HepG2 (cell line): Measurements from ENCODE around the gene ZNF394. TPM values are rescaled to one million over a fixed set of nuclear protein-coding genes. Genes with fewer than 3 reads are reported as not detected.

Source experiments
- ATAC-seq: fragments of 200-7000 bp; cut with Tn5 transposase; 3 replicates; pipeline ENCODE4 v1.9.1; 2020; ENCODE audit warnings: mild to moderate bottlenecking, moderate library complexity
- BruUV-seq: library from RNA; stranded (reverse); fragments of 400-500 nt; replicated peaks from 2 replicates; lab custom pipeline; 2021; lab: Mats Ljungman, UMichigan
- CTCF ChIA-PET: fragments of 300-600 bp; formaldehyde crosslinking; extraction: SDS; loops from one replicate; lab custom pipeline; 2021; ENCODE audit warnings: low total read pairs, inconsistent platforms, low intra/inter-chr PET ratio; lab: Yijun Ruan, JAX
- POLR2A ChIA-PET: fragments of 350-600 bp; sonication (Branson Sonifier 250); formaldehyde crosslinking; loops from one replicate; lab custom pipeline; 2020; ENCODE audit warnings: antibody characterized with exemption, inconsistent platforms; lab: Yijun Ruan, JAX
- DNase-seq: peaks from one replicate; pipeline ENCODE4 v3.0.0-alpha.2; 2015; ENCODE audit warnings: low spot score
- FAIRE-seq: peaks from 3 replicates; lab custom pipeline; 2011; peaks lifted over from hg19 to GRCh38; lab: Jason Lieb, UNC
- H2AFZ ChIP-seq: one replicate; pipeline ENCODE4 v1.6.1; 2011; ENCODE audit warnings: low read length, inconsistent platforms
- H3K27ac ChIP-seq: fragments of 300-600 bp; 3 replicates; pipeline ENCODE4 v1.8.0; 2011; ENCODE audit warnings: mixed run types, mild to moderate bottlenecking, mixed read lengths, low read length, inconsistent platforms; ENCODE audit not compliant: insufficient read depth; ENCODE audit errors: extremely low read length
- H3K27me3 ChIP-seq, 2 experiments: fragments of 200-600 bp in 1 of 2; 2 replicates in 1 of 2; 3 replicates in 1 of 2; pipeline versions ENCODE4 v1.6.0 to v1.8.0; 2011; ENCODE audit warnings: low read length in 2 of 2, mild to moderate bottlenecking in 2 of 2, moderate library complexity in 2 of 2, inconsistent platforms in 1 of 2; ENCODE audit not compliant: insufficient read depth in 2 of 2, control insufficient read depth in 1 of 2
- H3K36me3 ChIP-seq, 2 experiments: fragments of 200-600 bp in 1 of 2; replicated peaks in 1 of 2; 2 replicates in 1 of 2; 3 replicates in 1 of 2; pipeline versions ENCODE4 v1.5.1 to v1.8.0; 2011; ENCODE audit warnings: low read length in 2 of 2, inconsistent platforms in 1 of 2; ENCODE audit not compliant: insufficient read depth in 2 of 2, control insufficient read depth in 1 of 2
- H3K4me1 ChIP-seq: 2 replicates; pipeline ENCODE4 v1.5.1; 2012; ENCODE audit warnings: low read length, inconsistent platforms; ENCODE audit not compliant: insufficient read depth
- H3K4me2 ChIP-seq: 2 replicates; pipeline ENCODE4 v1.6.0; 2011; ENCODE audit warnings: low read depth, low read length, inconsistent platforms
- H3K4me3 ChIP-seq, 3 experiments: fragments of 200-600 bp in 1 of 3; sonication (generic), shearing (Covaris generic) in 1 of 3; replicated peaks in 1 of 3; 2 replicates each; pipeline ENCODE4 v1.5.1; 2011 to 2016; ENCODE audit warnings: low read length in 3 of 3, inconsistent platforms in 2 of 3, low read depth in 2 of 3, mild to moderate bottlenecking in 2 of 3, control low read depth in 1 of 3, mixed read lengths in 1 of 3; ENCODE audit not compliant: insufficient read depth in 1 of 3
- H3K79me2 ChIP-seq: one replicate; pipeline ENCODE4 v1.6.1; 2011; ENCODE audit warnings: low read length, inconsistent platforms; ENCODE audit not compliant: insufficient read depth
- H3K9ac ChIP-seq: 2 replicates; pipeline ENCODE4 v1.6.0; 2011; ENCODE audit warnings: mild to moderate bottlenecking, low read depth, low read length, inconsistent platforms; ENCODE audit not compliant: insufficient read depth
- H3K9me3 ChIP-seq: 2 replicates; pipeline ENCODE4 v1.5.1; 2012; ENCODE audit warnings: mild to moderate bottlenecking, low read length
- H4K20me1 ChIP-seq: 2 replicates; pipeline ENCODE4 v1.6.0; 2011; ENCODE audit warnings: inconsistent platforms, mild to moderate bottlenecking, low read length, moderate library complexity; ENCODE audit not compliant: insufficient read depth
- DZIP1 ChIP-seq: sonication (generic); formaldehyde crosslinking; IDR thresholded peaks from 2 replicates; pipeline ENCODE4 v1.5.0; 2020; ENCODE audit warnings: mild to moderate bottlenecking, missing genetic modification reagents
- GABPB1 ChIP-seq: IDR thresholded peaks from 2 replicates; pipeline ENCODE4 v1.6.1; 2016; ENCODE audit warnings: mild to moderate bottlenecking, missing genetic modification reagents, moderate library complexity, missing compliant biosample characterization
- POLR2A ChIP-seq, 2 experiments: IDR thresholded peaks; 2 replicates each; pipeline ENCODE4 v1.6.1; 2011; ENCODE audit warnings: low read depth in 2 of 2, low read length in 2 of 2, mild to moderate bottlenecking in 1 of 2, moderate library complexity in 1 of 2; ENCODE audit not compliant: insufficient read depth in 1 of 2
- ZBTB20 ChIP-seq: sonication (generic); formaldehyde crosslinking; IDR thresholded peaks from 2 replicates; pipeline ENCODE4 v1.8.1; 2023; ENCODE audit warnings: missing genetic modification reagents, low read depth, mild to moderate bottlenecking, borderline replicate concordance
- ZFP82 ChIP-seq: sonication (generic); formaldehyde crosslinking; IDR thresholded peaks from 2 replicates; pipeline ENCODE4 v1.5.1; 2020; ENCODE audit warnings: mild to moderate bottlenecking, missing genetic modification reagents, borderline replicate concordance
- WGBS: methylation state at CpG from one replicate; pipeline ENCODE4 v1.1.6; 2017; ENCODE audit warnings: low lambda C conversion rate; 5-methylcytosine and 5-hydroxymethylcytosine counted together
- in situ Hi-C: cut with HindIII; loops from 2 replicates; pipeline ENCODE4 v1.10.0; 2017; ENCODE audit warnings: low pct_unique_long_range_greater_than_20kb; ENCODE audit not compliant: extremely low pct_ligation_motif_present
- intact Hi-C: fragments of 100-400 bp; cut with micrococcal nuclease; formaldehyde crosslinking; loops from one replicate; pipeline ENCODE4 v1.10.0; 2022; ENCODE audit not compliant: unreplicated experiment
- polyA plus RNA-seq, 8 experiments: library from polyadenylated mRNA; depleted of rRNA in 3 of 8; stranded (reverse) in 7 of 8; unstranded in 1 of 8; fragments of >200 nt; fragmentation: Illumina TruSeq in 4 of 8; extraction: Trizol in 4 of 8; gene quantifications; 2 replicates each; pipeline versions ENCODE4 v1.2.1 to v1.2.3, GENCODE V29; 2011 to 2016; ENCODE audit warnings: low read depth in 4 of 8, missing spikeins in 1 of 8, mixed read lengths in 1 of 8; ENCODE audit not compliant: insufficient read depth in 1 of 8
- total RNA-seq, 5 experiments: library from RNA; depleted of rRNA; stranded (reverse); fragments of >200 nt; fragmentation: Illumina TruSeq; extraction: Trizol; gene quantifications; 2 replicates each; pipeline ENCODE4 v1.2.3, GENCODE V29; 2016; ENCODE audit warnings: low read depth in 1 of 5
- TF ChIP-seq, protein P1 (sequence below): sonication (generic); formaldehyde crosslinking; IDR thresholded peaks from 2 replicates; pipeline ENCODE4 v1.4.0; 2020; ENCODE audit warnings: missing genetic modification reagents
- TF ChIP-seq, protein P2 (sequence below): sonication (generic); formaldehyde crosslinking; IDR thresholded peaks from 2 replicates; pipeline ENCODE4 v1.5.0; 2020; ENCODE audit warnings: mild to moderate bottlenecking, missing genetic modification reagents, moderate library complexity

The ZNF394 gene
- total and polyA plus RNA-seq, 2 of the 13 experiments (the other 11 are each of a cell fraction or from before 2014, with no cell fraction given) = 7.8 to 19.6 TPM

- no peak for TF ChIP-seq DZIP1 (CRISPR knock-in tag)
- TF ChIP-seq, all 625 proteins: peak for 0
These were observed 38.9 kb downstream of the ZNF394 start (continued) for GRCh38 chr7:99461221-99461620.

DNA sequence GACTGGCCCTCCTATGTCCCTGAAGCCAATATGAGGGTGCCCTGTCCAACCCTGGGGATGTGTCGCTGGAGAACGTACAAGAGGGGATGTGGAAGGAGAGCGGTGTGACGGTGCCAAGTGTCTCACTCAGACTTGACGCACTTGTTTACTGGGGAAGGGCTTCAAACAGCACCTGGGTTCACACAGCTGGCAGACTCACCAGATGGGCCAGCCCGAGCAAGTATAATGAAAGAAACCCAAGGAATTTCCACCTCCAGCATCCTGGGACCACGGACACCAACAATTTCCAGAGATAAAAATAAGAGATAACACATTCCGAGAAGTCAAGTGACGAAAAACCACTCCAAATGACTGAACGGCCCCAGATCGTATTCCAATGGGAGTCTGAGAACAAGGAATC is 39.4 kb downstream of the ZNF394 start:
- H3K36me3 ChIP-seq = peaks cover 20 to 64% of the 10 kb centered on the region in 2 experiments
- no peak overlapping the region for H3K9ac ChIP-seq
- ChIA-PET CTCF (no interaction called here), POLR2A (no interaction called here)
- FAIRE-seq (no peak), DNase-seq (no peak), ATAC-seq (no peak)
- H3K4me3 ChIP-seq = no peak overlapping the region
- no peak overlapping the region for H2AFZ ChIP-seq
- TF ChIP-seq ZBTB20 (no peak), POLR2A (IDR thresholded peaks at IDR 0.05; ENCODE audit: insufficient read depth in 1 of 2, low read depth in 2 of 2, low read length in 2 of 2) (0 out of 4 replicates have a peak, but pooled peaks of 1 of the 2 experiments have one; percentile 9)
- in situ Hi-C loops = no loop called here
- H3K27me3 ChIP-seq = no peaks in the 10 kb centered on the region; a peak in 1 of 5 replicates
- H3K4me1 ChIP-seq = peaks cover 48% of the 10 kb centered on the region
- H3K27ac ChIP-seq = no peak overlapping the region
- H3K4me2 ChIP-seq = no peak overlapping the region
- H3K79me2 ChIP-seq = peaks cover 71% of the 10 kb centered on the region
- intact Hi-C loops = no loop called here
- BruUV-seq = no TSS peak
- 96% methylated on average over 11 of the region's 11 CpGs for WGBS
- H3K9me3 ChIP-seq = no peaks in the 10 kb centered on the region
- peaks cover 49% of the 10 kb centered on the region for H4K20me1 ChIP-seq

DNA sequence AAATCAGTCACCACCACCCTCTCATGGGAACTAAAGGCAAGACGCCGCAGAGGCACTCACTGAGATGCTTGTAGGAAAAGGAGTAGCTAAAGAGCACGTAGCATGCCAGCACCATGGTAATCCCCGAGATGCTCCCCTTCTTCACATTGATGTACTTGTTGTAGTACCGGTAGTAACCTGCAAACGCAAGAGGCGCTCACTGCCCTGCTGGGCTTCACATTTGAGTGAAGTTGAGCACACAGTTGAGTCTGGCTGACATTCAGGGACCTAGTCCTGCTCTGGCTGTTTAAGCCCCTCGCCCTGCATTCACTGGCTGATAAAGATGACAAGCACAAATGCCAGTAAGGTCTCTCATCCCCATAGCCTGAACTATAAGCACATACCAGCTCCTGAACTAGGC is 41.0 kb downstream of the ZNF394 start:
- ATAC-seq = peak; percentile 67
- intact Hi-C loops = no loop called here
- no peak for TF ChIP-seq GABPB1 (CRISPR knock-in tag)
- TF ChIP-seq, protein P1, sequence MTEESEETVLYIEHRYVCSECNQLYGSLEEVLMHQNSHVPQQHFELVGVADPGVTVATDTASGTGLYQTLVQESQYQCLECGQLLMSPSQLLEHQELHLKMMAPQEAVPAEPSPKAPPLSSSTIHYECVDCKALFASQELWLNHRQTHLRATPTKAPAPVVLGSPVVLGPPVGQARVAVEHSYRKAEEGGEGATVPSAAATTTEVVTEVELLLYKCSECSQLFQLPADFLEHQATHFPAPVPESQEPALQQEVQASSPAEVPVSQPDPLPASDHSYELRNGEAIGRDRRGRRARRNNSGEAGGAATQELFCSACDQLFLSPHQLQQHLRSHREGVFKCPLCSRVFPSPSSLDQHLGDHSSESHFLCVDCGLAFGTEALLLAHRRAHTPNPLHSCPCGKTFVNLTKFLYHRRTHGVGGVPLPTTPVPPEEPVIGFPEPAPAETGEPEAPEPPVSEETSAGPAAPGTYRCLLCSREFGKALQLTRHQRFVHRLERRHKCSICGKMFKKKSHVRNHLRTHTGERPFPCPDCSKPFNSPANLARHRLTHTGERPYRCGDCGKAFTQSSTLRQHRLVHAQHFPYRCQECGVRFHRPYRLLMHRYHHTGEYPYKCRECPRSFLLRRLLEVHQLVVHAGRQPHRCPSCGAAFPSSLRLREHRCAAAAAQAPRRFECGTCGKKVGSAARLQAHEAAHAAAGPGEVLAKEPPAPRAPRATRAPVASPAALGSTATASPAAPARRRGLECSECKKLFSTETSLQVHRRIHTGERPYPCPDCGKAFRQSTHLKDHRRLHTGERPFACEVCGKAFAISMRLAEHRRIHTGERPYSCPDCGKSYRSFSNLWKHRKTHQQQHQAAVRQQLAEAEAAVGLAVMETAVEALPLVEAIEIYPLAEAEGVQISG (CRISPR knock-in tag) = 0 out of 2 replicates have a peak, but pooled peaks have one; percentile 36
- TF ChIP-seq, protein P2, sequence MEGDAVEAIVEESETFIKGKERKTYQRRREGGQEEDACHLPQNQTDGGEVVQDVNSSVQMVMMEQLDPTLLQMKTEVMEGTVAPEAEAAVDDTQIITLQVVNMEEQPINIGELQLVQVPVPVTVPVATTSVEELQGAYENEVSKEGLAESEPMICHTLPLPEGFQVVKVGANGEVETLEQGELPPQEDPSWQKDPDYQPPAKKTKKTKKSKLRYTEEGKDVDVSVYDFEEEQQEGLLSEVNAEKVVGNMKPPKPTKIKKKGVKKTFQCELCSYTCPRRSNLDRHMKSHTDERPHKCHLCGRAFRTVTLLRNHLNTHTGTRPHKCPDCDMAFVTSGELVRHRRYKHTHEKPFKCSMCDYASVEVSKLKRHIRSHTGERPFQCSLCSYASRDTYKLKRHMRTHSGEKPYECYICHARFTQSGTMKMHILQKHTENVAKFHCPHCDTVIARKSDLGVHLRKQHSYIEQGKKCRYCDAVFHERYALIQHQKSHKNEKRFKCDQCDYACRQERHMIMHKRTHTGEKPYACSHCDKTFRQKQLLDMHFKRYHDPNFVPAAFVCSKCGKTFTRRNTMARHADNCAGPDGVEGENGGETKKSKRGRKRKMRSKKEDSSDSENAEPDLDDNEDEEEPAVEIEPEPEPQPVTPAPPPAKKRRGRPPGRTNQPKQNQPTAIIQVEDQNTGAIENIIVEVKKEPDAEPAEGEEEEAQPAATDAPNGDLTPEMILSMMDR (CRISPR knock-in tag) = peak; percentile 44; the same call in 1 of the 2 replicates
- TF ChIP-seq ZFP82 (CRISPR knock-in tag) = no peak

More for the DNA sequence above, 41.0 kb downstream of the ZNF394 start:
- Histone ChIP-seq H3K4me3 (no peak overlapping the region), H3K4me1 (peaks cover 38% of the 10 kb centered on the region), H4K20me1 (peaks cover 49% of the 10 kb centered on the region), H3K27ac (no peak overlapping the region), H2AFZ (no peak overlapping the region), H3K27me3 (no peaks in the 10 kb centered on the region), H3K9ac (no peak overlapping the region), H3K79me2 (peaks cover 57% of the 10 kb centered on the region), H3K9me3 (no peaks in the 10 kb centered on the region), H3K4me2 (no peak overlapping the region), H3K36me3 (peaks cover 22 to 79% of the 10 kb centered on the region in 2 experiments)
- 97% methylated on average over 8 of the region's 8 CpGs for WGBS
- peak; percentile 37 for FAIRE-seq
- ChIA-PET CTCF (no interaction called here), POLR2A (interaction anchor here (0.6 kb wide), 1 partner anchor 13 kb away, joined by 5 read pairs; no protein-coding TSS in a partner anchor)
- DNase-seq = peak; percentile 35
- no TSS peak for BruUV-seq
- in situ Hi-C loops = no loop called here
